Measurements from ENCODE around the gene ELMOD3. TPM values are rescaled to one million over a fixed set of nuclear protein-coding genes. Genes with fewer than 3 reads are reported as not detected.

ELMOD3 gene
- 10 to 100 TPM; 31.6 to 32.1 TPM for total RNA-seq

DNA sequence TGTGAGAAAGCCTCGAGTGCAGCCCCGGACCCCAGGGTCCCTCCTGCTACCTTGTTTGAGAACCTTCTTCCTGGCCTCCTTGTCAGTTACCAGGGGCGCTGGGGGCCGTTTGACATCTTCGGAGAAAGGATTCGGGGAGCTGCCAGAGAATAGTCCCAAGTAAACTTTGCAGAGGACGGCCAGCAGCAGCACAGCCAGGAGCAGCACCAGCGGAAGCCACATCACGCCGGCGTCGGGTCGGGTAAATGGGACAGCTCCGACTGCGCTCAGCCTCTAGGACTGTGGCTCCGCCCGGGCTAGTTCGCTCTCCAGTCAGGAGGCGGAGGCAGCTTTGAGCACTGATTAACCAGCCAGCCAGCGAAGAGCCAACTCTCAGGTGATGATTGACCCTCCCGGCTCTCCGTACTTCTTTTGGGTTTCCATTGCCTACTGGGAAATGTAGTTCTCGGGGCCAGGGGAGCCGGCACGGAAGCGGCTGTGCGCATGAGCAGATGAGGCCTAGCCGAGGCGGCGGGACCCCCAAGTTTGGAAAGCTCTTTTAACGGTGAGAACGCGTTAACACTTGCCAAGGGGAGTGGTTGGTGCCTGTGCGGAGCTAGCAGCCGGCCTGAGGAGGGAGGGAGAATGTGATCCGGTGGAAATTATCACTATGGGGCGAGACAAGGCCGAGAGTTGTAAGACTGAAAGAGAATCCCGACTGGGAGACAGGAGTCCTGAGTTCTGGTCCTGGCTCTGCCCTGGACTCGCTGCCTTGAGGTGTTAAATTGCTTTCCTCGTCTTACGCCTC, at the start of gene ELMOD3, which contains the start of gene RETSAT:
ELMOD3 (plus strand) TSS at position 484 of the 787 bp plus-strand sequence. CDS start 2,430 bp downstream, outside the sequence.
RETSAT (minus strand) TSS at position 243 of the 787 bp plus-strand sequence; CDS start at position 222, 21 bp downstream.
- under 1% methylated on average over 42 of the region's 42 CpGs for WGBS
- intact Hi-C loops (cut with DNase I), result loop anchor here (1.0 kb wide), 1 partner anchor 26 kb away; no protein-coding TSS in a partner anchor
- Histone ChIP-seq H3K27ac (peak within 1 kb of the TSS; percentile 76 to 79), H3K36me3 (peaks cover 0 to 4% of the 10 kb centered on the region in 2 donors), H3K4me1 (replicated peaks) (no peaks in the 10 kb centered on the region), H3K9me3 (no peaks in the 10 kb centered on the region), H3K27me3 (replicated peaks; ENCODE audit: insufficient read depth) (no peaks in the 10 kb centered on the region), H3K4me3 (peak within 1 kb of the TSS; percentile 54 to 73)
- TF ChIP-seq, protein P1, sequence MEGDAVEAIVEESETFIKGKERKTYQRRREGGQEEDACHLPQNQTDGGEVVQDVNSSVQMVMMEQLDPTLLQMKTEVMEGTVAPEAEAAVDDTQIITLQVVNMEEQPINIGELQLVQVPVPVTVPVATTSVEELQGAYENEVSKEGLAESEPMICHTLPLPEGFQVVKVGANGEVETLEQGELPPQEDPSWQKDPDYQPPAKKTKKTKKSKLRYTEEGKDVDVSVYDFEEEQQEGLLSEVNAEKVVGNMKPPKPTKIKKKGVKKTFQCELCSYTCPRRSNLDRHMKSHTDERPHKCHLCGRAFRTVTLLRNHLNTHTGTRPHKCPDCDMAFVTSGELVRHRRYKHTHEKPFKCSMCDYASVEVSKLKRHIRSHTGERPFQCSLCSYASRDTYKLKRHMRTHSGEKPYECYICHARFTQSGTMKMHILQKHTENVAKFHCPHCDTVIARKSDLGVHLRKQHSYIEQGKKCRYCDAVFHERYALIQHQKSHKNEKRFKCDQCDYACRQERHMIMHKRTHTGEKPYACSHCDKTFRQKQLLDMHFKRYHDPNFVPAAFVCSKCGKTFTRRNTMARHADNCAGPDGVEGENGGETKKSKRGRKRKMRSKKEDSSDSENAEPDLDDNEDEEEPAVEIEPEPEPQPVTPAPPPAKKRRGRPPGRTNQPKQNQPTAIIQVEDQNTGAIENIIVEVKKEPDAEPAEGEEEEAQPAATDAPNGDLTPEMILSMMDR (IDR thresholded peaks at IDR 0.05), result peak in 2 of 4 experiments; percentile 42 to 49
- TF ChIP-seq POLR2AphosphoS5 (IDR thresholded peaks at IDR 0.05) (peak; percentile 99), POLR2A (IDR thresholded peaks at IDR 0.05) (peak; percentile 95)
- DNase-seq (ENCODE audit: low spot score), result peak; percentile 99

DNA sequence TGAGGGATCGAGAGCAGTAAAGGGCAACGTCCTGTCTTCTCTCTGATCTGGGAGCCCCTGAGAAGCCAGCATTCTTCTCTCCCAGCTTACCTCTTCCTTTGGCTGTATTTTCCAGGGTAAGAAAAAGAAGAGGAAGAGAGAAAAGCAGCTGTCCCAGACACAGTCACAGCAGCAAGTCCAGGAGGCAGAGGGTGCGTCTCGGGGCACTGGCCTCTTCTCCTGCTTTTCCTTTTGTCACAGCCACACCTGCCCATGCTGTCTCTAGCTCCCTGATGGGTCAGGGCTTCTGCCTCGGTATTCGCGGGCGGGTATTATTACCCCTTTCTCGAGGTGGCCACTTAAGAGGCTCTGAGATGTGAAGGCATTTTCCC, 47.1 kb upstream of the ELMOD3 start:
- Histone ChIP-seq H3K27me3 (replicated peaks; ENCODE audit: insufficient read depth) (no peaks in the 10 kb centered on the region), H3K27ac (no peak overlapping the region), H3K9me3 (no peaks in the 10 kb centered on the region), H3K36me3 (no peaks in the 10 kb centered on the region), H3K4me3 (no peak overlapping the region), H3K4me1 (replicated peaks) (no peaks in the 10 kb centered on the region)
- DNase-seq (ENCODE audit: low spot score), result no peak
- intact Hi-C loops (cut with DNase I), result no loop called here
- TF ChIP-seq, protein P1 (IDR thresholded peaks at IDR 0.05), result no peak
- TF ChIP-seq POLR2A (IDR thresholded peaks at IDR 0.05) (no peak), POLR2AphosphoS5 (IDR thresholded peaks at IDR 0.05) (no peak)
- whole genome bisulfite sequencing, result 85% methylated on average over 9 of the region's 9 CpGs

DNA sequence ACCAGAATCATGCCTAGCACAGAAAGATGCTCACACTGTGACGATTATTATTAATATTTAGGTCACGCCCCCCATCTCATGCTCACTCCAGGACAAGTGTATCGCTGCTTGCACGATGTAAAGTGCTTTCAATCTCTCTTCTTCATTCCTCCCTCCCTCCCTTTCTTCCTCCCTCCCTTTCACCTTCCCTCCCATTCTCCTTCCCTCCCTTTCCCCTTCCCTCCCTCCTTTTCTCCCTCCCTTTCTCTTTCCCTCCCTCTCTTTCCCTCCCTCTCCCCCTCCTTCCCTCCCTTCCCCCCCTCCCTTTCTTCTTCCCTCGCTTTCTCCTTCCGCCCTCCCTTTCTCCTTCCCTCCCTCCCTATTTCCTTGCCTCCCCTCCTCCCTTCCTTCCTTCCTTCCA, 46.4 kb upstream of the ELMOD3 start:
- no peaks in the 10 kb centered on the region for H3K27me3 ChIP-seq (replicated peaks; ENCODE audit: insufficient read depth)
- TF ChIP-seq POLR2AphosphoS5 (IDR thresholded peaks at IDR 0.05) (no peak), POLR2A (IDR thresholded peaks at IDR 0.05) (no peak)
- TF ChIP-seq, protein P1 (IDR thresholded peaks at IDR 0.05), result no peak
- no peaks in the 10 kb centered on the region for H3K36me3 ChIP-seq
- intact Hi-C loops (cut with DNase I), result no loop called here
- no peaks in the 10 kb centered on the region for H3K9me3 ChIP-seq
- H3K27ac ChIP-seq, result no peak overlapping the region
- no peak for DNase-seq (ENCODE audit: low spot score)
- 82% methylated on average over 6 of the region's 6 CpGs for WGBS
- no peaks in the 10 kb centered on the region for H3K4me1 ChIP-seq (replicated peaks)
- H3K4me3 ChIP-seq, result no peak overlapping the region

DNA sequence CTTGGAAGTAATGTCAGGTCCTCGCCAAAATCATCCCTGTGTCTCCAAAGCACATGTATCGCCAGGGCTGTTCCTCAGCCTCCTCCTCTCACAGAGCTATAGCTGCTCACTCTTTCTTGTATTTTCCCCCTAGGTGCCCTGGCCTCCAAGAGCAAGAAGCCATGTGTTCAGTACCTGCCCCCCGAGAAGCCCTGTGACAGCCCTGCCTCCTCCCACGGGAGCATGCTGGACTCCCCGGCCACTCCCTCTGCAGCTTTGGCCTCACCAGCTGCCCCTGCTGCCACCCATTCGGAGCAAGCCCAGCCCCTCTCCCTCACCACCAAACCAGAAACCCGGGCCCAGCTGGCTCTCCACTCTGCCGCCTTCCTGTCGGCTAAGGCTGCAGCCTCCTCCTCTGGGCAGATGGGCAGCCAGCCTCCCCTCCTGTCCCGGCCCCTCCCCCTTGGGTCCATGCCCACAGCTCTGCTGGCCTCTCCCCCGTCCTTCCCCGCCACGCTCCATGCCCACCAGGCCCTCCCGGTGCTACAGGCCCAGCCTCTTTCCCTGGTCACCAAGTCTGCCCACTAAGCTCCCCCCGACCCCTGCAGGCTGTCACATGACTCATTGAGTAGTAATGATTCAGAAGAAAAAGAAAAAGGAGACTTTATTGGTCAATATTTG, 45.5 kb upstream of the ELMOD3 start:
- intact Hi-C loops (cut with DNase I), result no loop called here

More for the DNA sequence above, 45.5 kb upstream of the ELMOD3 start:
- DNase-seq (ENCODE audit: low spot score), result no peak
- no peak for TF ChIP-seq POLR2AphosphoS5 (IDR thresholded peaks at IDR 0.05)
- TF ChIP-seq, protein P1 (IDR thresholded peaks at IDR 0.05), result no peak
- TF ChIP-seq POLR2A (IDR thresholded peaks at IDR 0.05), result no peak
- 43% methylated on average over 15 of the region's 15 CpGs for WGBS
- Histone ChIP-seq H3K27ac (no peak overlapping the region), H3K27me3 (replicated peaks; ENCODE audit: insufficient read depth) (no peaks in the 10 kb centered on the region), H3K4me1 (replicated peaks) (no peaks in the 10 kb centered on the region), H3K9me3 (no peaks in the 10 kb centered on the region), H3K36me3 (no peaks in the 10 kb centered on the region), H3K4me3 (no peak overlapping the region)
